Stimulated activated CD4-positive, alpha-beta T cell treated with anti-CD3 and anti-CD28 coated beads, Interleukin-15, amount 100 ng/mL, for 1 hour (primary cell): ENCODE data around the gene INSYN2B.

Experiments used
- DNase-seq, 2 donors: peaks; one replicate each; pipeline ENCODE4 v3.0.0-alpha.2; 2020; ENCODE audit warnings: low read depth in 1 of 2, low spot score in 1 of 2

INSYN2B gene

GRCh38 chr5:169980418-169981053 is at the start of gene INSYN2B:
Gene INSYN2B (minus strand): TSS chr5:169980495. CDS start chr5:169883898, 96,597 bp downstream.
- no peak for DNase-seq

GRCh38 chr5:170028124-170028523 is 47.8 kb upstream of the INSYN2B start:
- DNase-seq, result no peak

- DNase-seq, result no peak
Observed at GRCh38 chr5:170025853-170026252, 45.6 kb upstream of the INSYN2B start.

GRCh38 chr5:170021506-170021905 is 41.2 kb upstream of the INSYN2B start:
- DNase-seq, result no peak

- no peak for DNase-seq
Observed at GRCh38 chr5:170020423-170020822, 40.1 kb upstream of the INSYN2B start.

GRCh38 chr5:170012622-170013021 is 32.3 kb upstream of the INSYN2B start:
- DNase-seq, result no peak

GRCh38 chr5:170011751-170012150 is 31.5 kb upstream of the INSYN2B start:
- DNase-seq, result no peak

GRCh38 chr5:170010595-170010994 is 30.3 kb upstream of the INSYN2B start:
- DNase-seq, result no peak

- no peak for DNase-seq
Observed at GRCh38 chr5:170008376-170008775, 28.1 kb upstream of the INSYN2B start.

GRCh38 chr5:170006021-170006420 is 25.7 kb upstream of the INSYN2B start:
- no peak for DNase-seq

- DNase-seq, result no peak
Observed at GRCh38 chr5:170000155-170000554, 19.9 kb upstream of the INSYN2B start.

GRCh38 chr5:169999621-170000020 is 19.3 kb upstream of the INSYN2B start:
- DNase-seq, result no peak

- DNase-seq, result no peak
Observed at GRCh38 chr5:169997798-169998197, 17.5 kb upstream of the INSYN2B start.

- DNase-seq, result no peak
Observed at GRCh38 chr5:169993485-169993790, 13.1 kb upstream of the INSYN2B start.

GRCh38 chr5:169992789-169993484 is 12.6 kb upstream of the INSYN2B start:
- DNase-seq, result no peak

- DNase-seq, result no peak
Observed at GRCh38 chr5:169991115-169991869, 11.0 kb upstream of the INSYN2B start.

- no peak for DNase-seq
Observed at GRCh38 chr5:169989365-169989764, 9.1 kb upstream of the INSYN2B start.

GRCh38 chr5:169988947-169989346 is 8.7 kb upstream of the INSYN2B start:
- no peak for DNase-seq

- DNase-seq, result no peak
Observed at GRCh38 chr5:169988206-169988605, 7.9 kb upstream of the INSYN2B start.

GRCh38 chr5:169979871-169980270 is 424 bp downstream of the INSYN2B start:
- DNase-seq, result no peak

GRCh38 chr5:169978714-169979113 is 1.6 kb downstream of the INSYN2B start:
- no peak for DNase-seq

- no peak for DNase-seq
Observed at GRCh38 chr5:169974121-169974770, 6.0 kb downstream of the INSYN2B start.
